ENCODE data around the gene NEMP1.

The NEMP1 gene

GRCh38 chr12:57103856-57104255 is 25.3 kb upstream of the NEMP1 start:
- no peaks in the 10 kb centered on the region for H3K9me3 ChIP-seq (ENCODE audit: control insufficient read depth, insufficient read depth, low read length)
- H3K27me3 ChIP-seq (ENCODE audit: control insufficient read depth, insufficient read depth, low read length), result no peaks in the 10 kb centered on the region
- no peaks in the 10 kb centered on the region for H3K4me1 ChIP-seq (ENCODE audit: control insufficient read depth, insufficient read depth, low read length)
- H3K9ac ChIP-seq (ENCODE audit: low read depth, low read length), result no peak overlapping the region
- H3K4me3 ChIP-seq (ENCODE audit: low read depth, low read length), result no peak overlapping the region
- peaks cover 34% of the 10 kb centered on the region for H3K36me3 ChIP-seq (ENCODE audit: control insufficient read depth, insufficient read depth, low read length)

GRCh38 chr12:57101892-57102695 is 23.5 kb upstream of the NEMP1 start:
- Histone ChIP-seq H3K9ac (ENCODE audit: low read depth, low read length) (no peak overlapping the region), H3K4me3 (ENCODE audit: low read depth, low read length) (no peak overlapping the region), H3K27me3 (ENCODE audit: control insufficient read depth, insufficient read depth, low read length) (no peaks in the 10 kb centered on the region), H3K9me3 (ENCODE audit: control insufficient read depth, insufficient read depth, low read length) (no peaks in the 10 kb centered on the region), H3K4me1 (ENCODE audit: control insufficient read depth, insufficient read depth, low read length) (no peaks in the 10 kb centered on the region), H3K36me3 (ENCODE audit: control insufficient read depth, insufficient read depth, low read length) (peaks cover 36% of the 10 kb centered on the region)

GRCh38 chr12:57099766-57100165 is 21.2 kb upstream of the NEMP1 start:
- no peak overlapping the region for H3K4me3 ChIP-seq (ENCODE audit: low read depth, low read length)
- peaks cover 27% of the 10 kb centered on the region for H3K36me3 ChIP-seq (ENCODE audit: control insufficient read depth, insufficient read depth, low read length)
- no peaks in the 10 kb centered on the region for H3K9me3 ChIP-seq (ENCODE audit: control insufficient read depth, insufficient read depth, low read length)
- peaks cover 2% of the 10 kb centered on the region for H3K4me1 ChIP-seq (ENCODE audit: control insufficient read depth, insufficient read depth, low read length)
- no peaks in the 10 kb centered on the region for H3K27me3 ChIP-seq (ENCODE audit: control insufficient read depth, insufficient read depth, low read length)
- H3K9ac ChIP-seq (ENCODE audit: low read depth, low read length), result no peak overlapping the region

- no peak overlapping the region for H3K4me3 ChIP-seq (ENCODE audit: low read depth, low read length)
- H3K36me3 ChIP-seq (ENCODE audit: control insufficient read depth, insufficient read depth, low read length), result peaks cover 26% of the 10 kb centered on the region
- H3K4me1 ChIP-seq (ENCODE audit: control insufficient read depth, insufficient read depth, low read length), result peaks cover 8% of the 10 kb centered on the region
- H3K9me3 ChIP-seq (ENCODE audit: control insufficient read depth, insufficient read depth, low read length), result no peaks in the 10 kb centered on the region
- no peak overlapping the region for H3K9ac ChIP-seq (ENCODE audit: low read depth, low read length)
- H3K27me3 ChIP-seq (ENCODE audit: control insufficient read depth, insufficient read depth, low read length), result no peaks in the 10 kb centered on the region
Observed at GRCh38 chr12:57099047-57099714, 20.6 kb upstream of the NEMP1 start.

DNA sequence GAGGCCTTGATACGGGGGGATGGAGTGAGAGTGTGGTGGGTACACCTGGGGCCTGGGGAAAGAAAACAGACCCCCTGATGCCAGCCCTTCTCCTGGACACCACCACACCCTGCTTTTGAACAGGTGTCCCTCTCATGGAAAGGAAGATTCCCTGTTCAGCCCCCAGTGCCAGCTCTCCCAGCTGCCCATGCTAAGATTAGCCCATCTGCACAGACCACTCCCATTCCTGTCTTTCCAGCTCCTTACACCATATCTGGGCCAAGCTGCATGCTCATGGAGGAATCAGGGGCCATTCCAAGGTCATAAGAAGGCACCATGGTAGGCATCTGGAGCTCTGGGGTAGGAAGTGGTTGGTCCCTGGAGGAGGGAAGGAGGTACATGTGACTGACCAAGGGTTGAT is 20.0 kb upstream of the NEMP1 start:
- Histone ChIP-seq H3K9ac (ENCODE audit: low read depth, low read length) (no peak overlapping the region), H3K4me3 (ENCODE audit: low read depth, low read length) (no peak overlapping the region), H3K27me3 (ENCODE audit: control insufficient read depth, insufficient read depth, low read length) (no peaks in the 10 kb centered on the region), H3K9me3 (ENCODE audit: control insufficient read depth, insufficient read depth, low read length) (no peaks in the 10 kb centered on the region), H3K4me1 (ENCODE audit: control insufficient read depth, insufficient read depth, low read length) (peaks cover 11% of the 10 kb centered on the region), H3K36me3 (ENCODE audit: control insufficient read depth, insufficient read depth, low read length) (peaks cover 29% of the 10 kb centered on the region)

GRCh38 chr12:57097554-57097835 is 18.9 kb upstream of the NEMP1 start:
- H3K36me3 ChIP-seq (ENCODE audit: control insufficient read depth, insufficient read depth, low read length), result peaks cover 36% of the 10 kb centered on the region
- no peaks in the 10 kb centered on the region for H3K9me3 ChIP-seq (ENCODE audit: control insufficient read depth, insufficient read depth, low read length)
- H3K27me3 ChIP-seq (ENCODE audit: control insufficient read depth, insufficient read depth, low read length), result no peaks in the 10 kb centered on the region
- no peak overlapping the region for H3K9ac ChIP-seq (ENCODE audit: low read depth, low read length)
- H3K4me3 ChIP-seq (ENCODE audit: low read depth, low read length), result no peak overlapping the region
- peaks cover 13% of the 10 kb centered on the region for H3K4me1 ChIP-seq (ENCODE audit: control insufficient read depth, insufficient read depth, low read length)

GRCh38 chr12:57096748-57097553 is 18.4 kb upstream of the NEMP1 start:
- Histone ChIP-seq H3K27me3 (ENCODE audit: control insufficient read depth, insufficient read depth, low read length) (no peaks in the 10 kb centered on the region), H3K9me3 (ENCODE audit: control insufficient read depth, insufficient read depth, low read length) (no peaks in the 10 kb centered on the region), H3K36me3 (ENCODE audit: control insufficient read depth, insufficient read depth, low read length) (peaks cover 38% of the 10 kb centered on the region), H3K9ac (ENCODE audit: low read depth, low read length) (no peak overlapping the region), H3K4me3 (ENCODE audit: low read depth, low read length) (no peak overlapping the region), H3K4me1 (ENCODE audit: control insufficient read depth, insufficient read depth, low read length) (peaks cover 13% of the 10 kb centered on the region)

- no peaks in the 10 kb centered on the region for H3K27me3 ChIP-seq (ENCODE audit: control insufficient read depth, insufficient read depth, low read length)
- no peaks in the 10 kb centered on the region for H3K9me3 ChIP-seq (ENCODE audit: control insufficient read depth, insufficient read depth, low read length)
- H3K4me3 ChIP-seq (ENCODE audit: low read depth, low read length), result no peak overlapping the region
- H3K36me3 ChIP-seq (ENCODE audit: control insufficient read depth, insufficient read depth, low read length), result peaks cover 45% of the 10 kb centered on the region
- no peak overlapping the region for H3K9ac ChIP-seq (ENCODE audit: low read depth, low read length)
- H3K4me1 ChIP-seq (ENCODE audit: control insufficient read depth, insufficient read depth, low read length), result peaks cover 13% of the 10 kb centered on the region
Observed at GRCh38 chr12:57096099-57096572, 17.5 kb upstream of the NEMP1 start.

- no peak overlapping the region for H3K4me3 ChIP-seq (ENCODE audit: low read depth, low read length)
- H3K9ac ChIP-seq (ENCODE audit: low read depth, low read length), result no peak overlapping the region
- H3K27me3 ChIP-seq (ENCODE audit: control insufficient read depth, insufficient read depth, low read length), result no peaks in the 10 kb centered on the region
- peaks cover 13% of the 10 kb centered on the region for H3K4me1 ChIP-seq (ENCODE audit: control insufficient read depth, insufficient read depth, low read length)
- H3K36me3 ChIP-seq (ENCODE audit: control insufficient read depth, insufficient read depth, low read length), result peaks cover 49% of the 10 kb centered on the region
- H3K9me3 ChIP-seq (ENCODE audit: control insufficient read depth, insufficient read depth, low read length), result no peaks in the 10 kb centered on the region
Observed at GRCh38 chr12:57095440-57095839, 16.8 kb upstream of the NEMP1 start.

- Histone ChIP-seq H3K9me3 (ENCODE audit: control insufficient read depth, insufficient read depth, low read length) (no peaks in the 10 kb centered on the region), H3K36me3 (ENCODE audit: control insufficient read depth, insufficient read depth, low read length) (peaks cover 45% of the 10 kb centered on the region), H3K4me3 (ENCODE audit: low read depth, low read length) (no peak overlapping the region), H3K27me3 (ENCODE audit: control insufficient read depth, insufficient read depth, low read length) (no peaks in the 10 kb centered on the region), H3K9ac (ENCODE audit: low read depth, low read length) (no peak overlapping the region), H3K4me1 (ENCODE audit: control insufficient read depth, insufficient read depth, low read length) (peaks cover 13% of the 10 kb centered on the region)
Observed at GRCh38 chr12:57094208-57095160, 15.9 kb upstream of the NEMP1 start.

Data from iPS-15b (cell line).